Subcutaneous abdominal adipose tissue (tissue), 5 donors: ENCODE results near the gene MARCHF7.
"Not testable (repeated sequence)": the region's sequence is repeated elsewhere in the genome, so short reads cannot be mapped to it uniquely, and the experiment has no call there.

ENCODE experiments used
- H3K27ac ChIP-seq: one replicate; pipeline ENCODE4 v1.7.0; 2013; ENCODE audit warnings: low read depth, mild to moderate bottlenecking, inconsistent platforms, low read length, moderate library complexity
- H3K27me3 ChIP-seq, 5 donors: one replicate each; pipeline ENCODE4 v1.7.0; 2013; ENCODE audit warnings: low read length in 5 of 5, inconsistent platforms in 1 of 5; ENCODE audit not compliant: control insufficient read depth in 5 of 5, insufficient read depth in 4 of 5
- H3K36me3 ChIP-seq, 5 donors: one replicate each; pipeline ENCODE4 v1.7.0; 2013; ENCODE audit warnings: low read length in 5 of 5; ENCODE audit not compliant: control insufficient read depth in 5 of 5, insufficient read depth in 5 of 5
- H3K4me1 ChIP-seq, 5 donors: one replicate each; pipeline ENCODE4 v1.7.0; 2013; ENCODE audit warnings: low read length in 5 of 5, mild to moderate bottlenecking in 3 of 5, moderate library complexity in 1 of 5; ENCODE audit not compliant: control insufficient read depth in 5 of 5, insufficient read depth in 5 of 5
- H3K4me3 ChIP-seq, 5 donors: one replicate each; pipeline ENCODE4 v1.7.0; 2013; ENCODE audit warnings: low read length in 5 of 5, low read depth in 1 of 5
- H3K9ac ChIP-seq, 5 donors: one replicate each; pipeline ENCODE4 v1.7.0; 2013; ENCODE audit warnings: low read length in 5 of 5, mild to moderate bottlenecking in 4 of 5, moderate library complexity in 3 of 5
- H3K9me3 ChIP-seq, 5 donors: one replicate each; pipeline ENCODE4 v1.7.0; 2013; ENCODE audit warnings: low read length in 5 of 5; ENCODE audit not compliant: control insufficient read depth in 5 of 5
- donor health status: healthy.
- donor health status: healthy.
- donor health status: healthy.
- donor health status: healthy.
- donor health status: healthy.

MARCHF7 gene

DNA sequence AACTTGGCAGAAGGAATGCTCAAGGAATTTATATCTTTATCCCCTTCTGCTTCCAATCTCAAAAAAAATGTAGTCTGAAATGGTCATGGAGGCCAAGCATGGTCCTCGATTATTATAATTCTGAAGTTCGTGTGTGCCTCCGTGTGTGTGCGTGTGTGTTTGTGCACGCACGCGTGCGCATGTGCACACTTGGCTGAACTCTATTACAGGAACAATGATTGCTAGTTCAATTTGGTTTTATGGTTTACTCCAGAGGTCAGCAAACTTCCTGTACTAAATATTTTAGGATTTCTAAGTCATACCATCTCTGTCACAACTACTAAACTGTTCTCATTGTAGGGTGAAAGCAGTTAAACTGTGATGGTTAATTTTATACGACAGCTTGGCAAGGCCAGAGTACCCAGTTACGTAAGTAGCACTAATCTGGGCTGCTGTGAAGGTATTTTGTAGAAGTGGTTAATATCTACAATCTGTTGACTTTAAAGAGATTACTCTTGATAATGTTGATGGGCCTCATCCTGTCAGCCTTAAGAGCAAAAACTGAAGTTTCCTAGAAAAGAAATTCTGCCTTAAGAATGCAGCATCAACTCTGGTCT is 5.8 kb upstream of the MARCHF7 start:
- no peaks in the 10 kb centered on the region for H3K9me3 ChIP-seq
- H3K4me1 ChIP-seq: peaks cover 0 to 9% (median under 1%) of the 10 kb centered on the region in 5 donors
- H3K36me3 ChIP-seq: peaks cover 0 to 3% (median 0%) of the 10 kb centered on the region in 5 donors
- H3K4me3 ChIP-seq: peak overlapping the region in 3 of 5 donors; percentile 26 to 44 (median 30)
- H3K27me3 ChIP-seq: no peaks in the 10 kb centered on the region
- no peak overlapping the region for H3K9ac ChIP-seq
- H3K27ac ChIP-seq: no peak overlapping the region

DNA sequence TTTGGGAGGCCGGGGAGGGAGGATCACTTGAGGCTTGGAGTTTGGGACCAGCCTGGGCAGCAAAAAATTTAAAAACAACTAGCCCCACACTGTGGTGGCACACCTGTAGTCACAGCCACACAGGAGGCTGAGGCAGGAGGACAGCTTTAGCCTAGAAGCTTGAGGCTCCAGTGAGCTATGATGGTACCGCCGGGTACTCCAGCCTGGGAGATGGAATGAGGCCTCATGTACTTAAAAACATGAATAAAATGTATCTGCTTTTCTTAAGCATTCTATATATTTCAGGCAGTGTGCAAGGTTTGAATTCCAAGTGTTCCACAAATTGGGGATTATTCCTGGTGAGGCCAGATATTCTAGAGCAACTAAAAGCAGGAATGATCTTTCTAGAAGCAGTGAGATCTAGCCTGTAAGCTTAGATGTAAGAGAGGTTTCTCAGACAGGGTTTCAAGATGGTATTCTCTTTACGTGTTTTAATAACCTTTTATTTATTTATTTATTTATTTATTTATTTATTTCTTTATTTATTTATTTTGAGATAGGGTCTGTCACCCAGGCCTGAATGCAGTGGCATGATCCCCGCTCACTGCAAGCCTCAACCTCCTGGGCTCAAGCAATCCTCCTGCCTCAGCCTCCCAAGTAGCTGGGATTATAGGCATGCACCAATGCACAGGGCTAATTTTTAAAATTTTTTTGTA is 4.1 kb upstream of the MARCHF7 start:
- Histone ChIP-seq H3K27ac (no peak overlapping the region), H3K4me1 (peaks cover 0 to 13% (median 4%) of the 10 kb centered on the region in 5 donors), H3K9me3 (no peaks in the 10 kb centered on the region), H3K36me3 (peaks cover 0 to 3% (median 0%) of the 10 kb centered on the region in 5 donors), H3K9ac (no peak overlapping the region), H3K4me3 (no peak overlapping the region), H3K27me3 (no peaks in the 10 kb centered on the region)

DNA sequence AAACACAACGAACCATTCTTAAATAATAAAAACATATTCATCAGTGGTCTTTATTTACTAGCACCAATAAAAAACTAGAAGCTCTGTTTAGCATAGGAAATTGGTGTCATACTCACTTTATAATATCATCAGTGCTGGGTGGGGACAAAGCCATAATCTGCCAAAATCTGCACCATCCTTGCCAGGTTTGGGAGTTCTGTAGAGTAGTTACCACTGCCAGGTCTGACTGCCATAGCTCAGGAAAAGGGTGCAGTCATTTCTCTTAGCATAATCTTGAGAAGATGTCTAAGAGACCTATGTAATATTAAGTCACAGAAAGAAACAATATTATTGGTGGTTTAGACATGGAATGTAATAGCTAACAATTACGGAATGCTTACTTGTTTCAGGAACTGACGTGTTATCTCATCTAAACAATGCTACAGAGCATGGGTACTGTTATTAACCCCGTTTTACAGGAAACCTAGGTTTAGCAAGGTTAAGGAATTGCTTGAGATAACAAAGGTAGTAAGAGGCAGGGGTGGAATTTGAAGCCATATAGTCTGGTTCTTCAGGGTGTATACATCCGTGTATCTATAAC is 1.6 kb upstream of the MARCHF7 start:
- Histone ChIP-seq H3K9ac (peak overlapping the region in 1 of 5 donors; percentile 4), H3K27ac (no peak overlapping the region), H3K27me3 (no peaks in the 10 kb centered on the region), H3K36me3 (peaks cover 0 to 3% (median 1%) of the 10 kb centered on the region in 5 donors), H3K4me3 (no peak overlapping the region), H3K9me3 (no peaks in the 10 kb centered on the region), H3K4me1 (peaks cover 4 to 38% (median 28%) of the 10 kb centered on the region in 5 donors)

- H3K36me3 ChIP-seq: peaks cover 0 to 10% (median 5%) of the 10 kb centered on the region in 5 donors
- H3K4me1 ChIP-seq: peaks cover 4 to 41% (median 33%) of the 10 kb centered on the region in 5 donors
- peak overlapping the region; percentile 85 to 99 (median 98) for H3K4me3 ChIP-seq
- peak overlapping the region; percentile 98 for H3K27ac ChIP-seq
- H3K9ac ChIP-seq: peak overlapping the region; percentile 76 to 100 (median 89)
- H3K9me3 ChIP-seq: no peaks in the 10 kb centered on the region
- H3K27me3 ChIP-seq: no peaks in the 10 kb centered on the region
These were observed 654 bp upstream of the MARCHF7 start for GRCh38 chr2:159711562-159712142.

GRCh38 chr2:159712929-159713420 is 669 bp downstream of the MARCHF7 start:
- Histone ChIP-seq H3K27ac (peak overlapping the region; percentile 98), H3K27me3 (no peaks in the 10 kb centered on the region), H3K4me3 (peak overlapping the region; percentile 76 to 99 (median 98)), H3K36me3 (peaks cover 5 to 15% (median 9%) of the 10 kb centered on the region in 5 donors), H3K9ac (peak overlapping the region; percentile 69 to 100 (median 99)), H3K9me3 (no peaks in the 10 kb centered on the region), H3K4me1 (peaks cover 4 to 48% (median 40%) of the 10 kb centered on the region in 5 donors)

GRCh38 chr2:159713631-159714246 is 1.4 kb downstream of the MARCHF7 start:
- H3K27me3 ChIP-seq: no peaks in the 10 kb centered on the region
- peak overlapping the region; percentile 98 for H3K27ac ChIP-seq
- peaks cover 5 to 15% (median 11%) of the 10 kb centered on the region in 5 donors for H3K36me3 ChIP-seq
- no peaks in the 10 kb centered on the region for H3K9me3 ChIP-seq
- H3K4me3 ChIP-seq: peak overlapping the region; percentile 76 to 99 (median 98)
- H3K9ac ChIP-seq: peak overlapping the region; percentile 69 to 100 (median 99)
- H3K4me1 ChIP-seq: peaks cover 4 to 54% (median 45%) of the 10 kb centered on the region in 5 donors

- Histone ChIP-seq H3K4me1 (peaks cover 4 to 54% (median 45%) of the 10 kb centered on the region in 5 donors), H3K27me3 (no peaks in the 10 kb centered on the region), H3K36me3 (peaks cover 5 to 17% (median 12%) of the 10 kb centered on the region in 5 donors), H3K9ac (peak overlapping the region in 1 of 5 donors; percentile 28), H3K4me3 (peak overlapping the region; percentile 17 to 98 (median 93)), H3K27ac (peak overlapping the region; percentile 98), H3K9me3 (no peaks in the 10 kb centered on the region)
These were observed 2.1 kb downstream of the MARCHF7 start for GRCh38 chr2:159714247-159714930.

- H3K27me3 ChIP-seq: no peaks in the 10 kb centered on the region
- peaks cover 4 to 54% (median 45%) of the 10 kb centered on the region in 5 donors for H3K4me1 ChIP-seq
- peak overlapping the region; percentile 98 for H3K27ac ChIP-seq
- H3K36me3 ChIP-seq: peaks cover 5 to 26% (median 16%) of the 10 kb centered on the region in 5 donors
- H3K9ac ChIP-seq: no peak overlapping the region
- no peaks in the 10 kb centered on the region for H3K9me3 ChIP-seq
- no peak overlapping the region for H3K4me3 ChIP-seq
These were observed 3.1 kb downstream of the MARCHF7 start for GRCh38 chr2:159715451-159715850.

DNA sequence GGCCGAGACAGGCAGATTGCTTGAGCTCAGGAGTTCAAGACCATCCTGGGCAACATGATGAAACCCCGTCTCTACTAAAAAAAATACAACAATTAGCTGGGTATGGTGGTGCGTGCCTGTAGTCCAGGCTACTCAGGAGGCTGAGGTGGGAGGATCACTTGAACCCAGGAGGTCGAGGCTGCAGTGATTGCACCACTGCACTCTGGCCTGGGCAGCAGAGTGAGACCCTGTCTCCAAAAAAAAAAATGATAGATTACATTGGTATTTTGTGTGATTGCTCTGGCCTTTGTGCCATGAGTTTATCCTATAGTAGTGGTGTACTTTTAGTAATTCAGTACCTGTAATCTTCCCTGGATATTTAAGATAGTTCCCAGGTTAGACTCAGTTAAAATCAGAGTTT is 4.1 kb downstream of the MARCHF7 start:
- not testable (repeated sequence) for H3K9ac ChIP-seq, H3K9me3 ChIP-seq, H3K4me3 ChIP-seq, H3K27ac ChIP-seq, H3K27me3 ChIP-seq
- Histone ChIP-seq H3K4me1 (peaks cover 4 to 54% (median 50%) of the 10 kb centered on the region in 5 donors), H3K36me3 (peaks cover 5 to 29% (median 22%) of the 10 kb centered on the region in 5 donors)
